ENCODE results near the gene LCK. TPM values are rescaled to one million over a fixed set of nuclear protein-coding genes. Genes with fewer than 3 reads are reported as not detected.

Gene LCK
- total and polyA plus RNA-seq, 9 of the 15 experiments (the other 6 are each of a cell fraction or from before 2014, with no cell fraction given) = 0.04 to 0.47 (median 0.13) TPM; not detected in 6

GRCh38 chr1:32241001-32241763, 9.9 kb upstream of the LCK start (continued):
- TF ChIP-seq TFAP4 (CRISPR knock-in tag; IDR thresholded peaks at IDR 0.05; ENCODE audit: borderline replicate concordance) (peak; percentile 65; the same call in 1 of the 2 replicates), HNRNPUL1 (IDR thresholded peaks at IDR 0.05; ENCODE audit: low read length) (no peak), CBX5 (IDR thresholded peaks at IDR 0.05; ENCODE audit: borderline replicate concordance, low read depth) (no peak), PHB (CRISPR knock-in tag; IDR thresholded peaks at IDR 0.05) (no peak), FOXM1 (IDR thresholded peaks at IDR 0.05; ENCODE audit: low read depth) (no peak), FOXM1 (CRISPR knock-in tag; IDR thresholded peaks at IDR 0.05; ENCODE audit: low read depth) (no peak), KLF1 (tag; IDR thresholded peaks at IDR 0.05) (no peak), EZH2 (IDR thresholded peaks at IDR 0.05; ENCODE audit: borderline replicate concordance, low read depth, low read length) (no peak), HEY1 (CRISPR knock-in tag; IDR thresholded peaks at IDR 0.05; ENCODE audit: borderline replicate concordance) (no peak), RBM14 (IDR thresholded peaks at IDR 0.05; ENCODE audit: borderline replicate concordance, insufficient read depth, low read depth, low read length) (no peak), ILK (tag; IDR thresholded peaks at IDR 0.05; ENCODE audit: borderline replicate concordance, low read depth) (no peak), SMAD4 (CRISPR knock-in tag; conservative IDR thresholded peaks at IDR 0.05) (peak; percentile 45; the same call in 1 of the 2 replicates), CREB3L1 (IDR thresholded peaks at IDR 0.05; ENCODE audit: borderline replicate concordance, low read depth) (peak; percentile 32; the same call in 1 of the 2 replicates), BACH1 (tag; IDR thresholded peaks at IDR 0.05) (no peak), MAZ (CRISPR knock-in tag; conservative IDR thresholded peaks at IDR 0.05 in 1 of 2, IDR thresholded peaks at IDR 0.05 in 1 of 2) (no peak; a peak in 1 of 4 replicates), TCF3 (CRISPR knock-in tag; IDR thresholded peaks at IDR 0.05) (no peak), ARID1B (IDR thresholded peaks at IDR 0.05) (peak; percentile 56), CTCFL (IDR thresholded peaks at IDR 0.05; ENCODE audit: borderline replicate concordance, insufficient read depth, low read depth, low read length, poor library complexity, severe bottlenecking) (no peak), CBFB (CRISPR knock-in tag; IDR thresholded peaks at IDR 0.05) (no peak), TOE1 (IDR thresholded peaks at IDR 0.05; ENCODE audit: borderline replicate concordance) (no peak), TOE1 (CRISPR knock-in tag; IDR thresholded peaks at IDR 0.05; ENCODE audit: borderline replicate concordance, low read depth) (no peak)
- TF ChIP-seq, protein P1, sequence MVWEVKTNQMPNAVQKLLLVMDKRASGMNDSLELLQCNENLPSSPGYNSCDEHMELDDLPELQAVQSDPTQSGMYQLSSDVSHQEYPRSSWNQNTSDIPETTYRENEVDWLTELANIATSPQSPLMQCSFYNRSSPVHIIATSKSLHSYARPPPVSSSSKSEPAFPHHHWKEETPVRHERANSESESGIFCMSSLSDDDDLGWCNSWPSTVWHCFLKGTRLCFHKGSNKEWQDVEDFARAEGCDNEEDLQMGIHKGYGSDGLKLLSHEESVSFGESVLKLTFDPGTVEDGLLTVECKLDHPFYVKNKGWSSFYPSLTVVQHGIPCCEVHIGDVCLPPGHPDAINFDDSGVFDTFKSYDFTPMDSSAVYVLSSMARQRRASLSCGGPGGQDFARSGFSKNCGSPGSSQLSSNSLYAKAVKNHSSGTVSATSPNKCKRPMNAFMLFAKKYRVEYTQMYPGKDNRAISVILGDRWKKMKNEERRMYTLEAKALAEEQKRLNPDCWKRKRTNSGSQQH (CRISPR knock-in tag; IDR thresholded peaks at IDR 0.05) = no peak

Data from K562 (cell line).